Measurements from ENCODE around the gene CXCR6. TPM values are rescaled to one million over a fixed set of nuclear protein-coding genes. Genes with fewer than 3 reads are reported as not detected.

CXCR6 gene
- total RNA-seq, 4 donors from 2014 or later, result 0.29 to 0.51 TPM; not detected in 2

DNA sequence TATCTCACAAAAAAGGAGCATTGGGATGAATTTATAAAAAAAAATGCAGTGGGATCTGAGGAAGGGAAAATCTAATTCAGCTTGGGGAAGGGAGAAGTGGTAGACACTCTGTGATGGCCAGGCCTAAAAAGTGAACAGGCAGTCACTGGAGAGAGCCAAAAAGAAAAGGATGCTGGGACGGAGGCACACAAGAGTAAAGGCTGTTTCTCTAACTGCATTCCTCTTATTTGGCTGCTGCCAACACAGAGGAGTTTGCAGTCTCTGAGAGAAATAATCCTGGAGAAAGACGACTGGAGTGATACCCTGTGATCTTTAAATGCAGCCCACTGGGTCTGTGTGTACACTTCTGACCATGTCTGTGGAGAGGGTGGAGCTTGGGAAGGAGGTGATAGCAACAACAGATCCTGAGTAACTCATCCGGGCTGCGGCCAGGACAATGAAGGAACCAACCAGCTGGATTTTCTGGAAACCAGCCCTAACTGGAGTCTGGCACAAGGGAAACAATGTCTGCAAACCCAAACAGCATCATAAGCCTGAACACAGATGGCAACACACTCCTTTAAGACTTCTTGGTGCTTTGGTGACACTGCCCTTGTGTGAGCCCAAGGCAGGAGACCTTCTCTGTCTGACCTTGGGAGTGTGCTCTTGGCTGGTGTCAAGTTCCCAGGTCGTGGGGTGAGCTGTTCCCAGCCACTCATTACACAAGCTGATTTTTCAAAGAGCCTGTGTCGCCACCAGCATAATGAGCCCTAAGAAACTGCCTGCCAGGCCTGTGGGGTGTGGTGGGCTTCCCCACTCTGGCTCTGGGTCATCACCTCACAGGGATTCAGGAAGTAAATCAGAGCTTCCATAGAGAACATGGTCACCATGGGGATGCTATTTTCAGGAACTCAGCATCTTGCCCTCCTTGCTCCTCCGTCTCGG lies 44.4 kb downstream of the CXCR6 start:
- in situ Hi-C loops (cut with MboI; ENCODE audit: low sequenced_read_pairs in 4 of 4) (no loop called here), intact Hi-C loops (cut with DNase I; ENCODE audit: low total_unique reads) (loop anchor here (2.0 to 10.0 kb wide), 3 partner anchors 29 to 577 kb away; partner anchors contain the start of gene LRRC2)
- TF ChIP-seq, protein P1, sequence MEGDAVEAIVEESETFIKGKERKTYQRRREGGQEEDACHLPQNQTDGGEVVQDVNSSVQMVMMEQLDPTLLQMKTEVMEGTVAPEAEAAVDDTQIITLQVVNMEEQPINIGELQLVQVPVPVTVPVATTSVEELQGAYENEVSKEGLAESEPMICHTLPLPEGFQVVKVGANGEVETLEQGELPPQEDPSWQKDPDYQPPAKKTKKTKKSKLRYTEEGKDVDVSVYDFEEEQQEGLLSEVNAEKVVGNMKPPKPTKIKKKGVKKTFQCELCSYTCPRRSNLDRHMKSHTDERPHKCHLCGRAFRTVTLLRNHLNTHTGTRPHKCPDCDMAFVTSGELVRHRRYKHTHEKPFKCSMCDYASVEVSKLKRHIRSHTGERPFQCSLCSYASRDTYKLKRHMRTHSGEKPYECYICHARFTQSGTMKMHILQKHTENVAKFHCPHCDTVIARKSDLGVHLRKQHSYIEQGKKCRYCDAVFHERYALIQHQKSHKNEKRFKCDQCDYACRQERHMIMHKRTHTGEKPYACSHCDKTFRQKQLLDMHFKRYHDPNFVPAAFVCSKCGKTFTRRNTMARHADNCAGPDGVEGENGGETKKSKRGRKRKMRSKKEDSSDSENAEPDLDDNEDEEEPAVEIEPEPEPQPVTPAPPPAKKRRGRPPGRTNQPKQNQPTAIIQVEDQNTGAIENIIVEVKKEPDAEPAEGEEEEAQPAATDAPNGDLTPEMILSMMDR (IDR thresholded peaks at IDR 0.05 in 4 of 5, conservative IDR thresholded peaks at IDR 0.05 in 1 of 5), result no peak
- peak in 1 of 2 donors; percentile 61 for TF ChIP-seq POLR2A (IDR thresholded peaks at IDR 0.05)
- peak; percentile 30 to 40 for ATAC-seq
- peak; percentile 81 to 88 for DNase-seq
- H3K4me3 ChIP-seq, result no peak overlapping the region
- peaks cover 98 to 100% of the 10 kb centered on the region in 2 donors for H3K4me1 ChIP-seq
- no peaks in the 10 kb centered on the region for H3K9me3 ChIP-seq
- no peaks in the 10 kb centered on the region for H3K27me3 ChIP-seq
- peak overlapping the region; percentile 97 to 100 (median 100) for H3K27ac ChIP-seq
- H3K36me3 ChIP-seq, result peaks cover 0 to 6% of the 10 kb centered on the region in 2 donors

DNA sequence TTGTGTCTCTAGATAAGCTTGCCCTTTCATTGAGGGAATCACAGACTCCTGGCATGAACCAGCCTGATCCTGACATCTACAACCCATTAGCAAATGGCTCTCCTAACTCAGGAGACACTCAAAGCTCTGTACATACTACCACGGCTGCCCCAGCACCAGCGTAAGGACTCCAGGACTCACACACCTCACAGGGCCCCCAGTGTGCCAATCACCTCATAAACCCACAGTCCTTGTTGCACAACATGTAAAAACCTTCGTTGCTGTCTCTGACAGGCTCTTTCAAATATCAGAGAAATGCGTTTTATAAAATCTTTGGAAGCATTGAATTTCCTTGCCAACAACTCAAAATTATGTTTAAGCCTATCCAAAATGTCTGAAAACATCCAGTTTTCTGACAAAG lies 45.1 kb downstream of the CXCR6 start:
- DNase-seq (peak in 1 of 2 donors; percentile 65), ATAC-seq (no peak)
- no peaks in the 10 kb centered on the region for H3K36me3 ChIP-seq
- TF ChIP-seq, protein P1 (IDR thresholded peaks at IDR 0.05 in 4 of 5, conservative IDR thresholded peaks at IDR 0.05 in 1 of 5), result no peak
- TF ChIP-seq POLR2A (IDR thresholded peaks at IDR 0.05), result no peak
- in situ Hi-C loops (cut with MboI; ENCODE audit: low sequenced_read_pairs in 4 of 4) (no loop called here), intact Hi-C loops (cut with DNase I; ENCODE audit: low total_unique reads) (loop anchor here (2.0 to 10.0 kb wide), 3 partner anchors 30 to 576 kb away; partner anchors contain the start of gene LRRC2)
- no peaks in the 10 kb centered on the region for H3K9me3 ChIP-seq
- H3K4me1 ChIP-seq, result peaks cover 98 to 100% of the 10 kb centered on the region in 2 donors
- H3K4me3 ChIP-seq, result no peak overlapping the region
- peak overlapping the region; percentile 97 to 100 (median 100) for H3K27ac ChIP-seq
- H3K27me3 ChIP-seq, result no peaks in the 10 kb centered on the region

DNA sequence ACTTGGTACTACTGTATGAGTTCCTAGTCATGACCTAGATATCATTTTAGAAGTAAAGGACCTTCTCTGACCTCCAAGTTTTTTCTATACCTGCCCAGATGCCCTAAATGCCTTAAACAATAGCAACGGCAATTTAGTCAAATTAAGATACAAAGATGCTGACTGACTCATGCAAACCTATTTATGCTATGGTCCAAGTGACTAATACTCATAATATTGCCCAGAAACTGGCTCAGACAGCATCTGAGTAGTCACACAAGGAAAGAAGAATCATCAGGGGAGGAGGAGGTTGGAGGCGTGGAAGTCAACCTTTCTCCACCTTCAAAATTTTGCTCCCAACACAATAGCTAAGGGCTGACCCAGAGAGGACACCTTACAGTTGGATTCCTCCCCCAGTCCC lies 45.5 kb downstream of the CXCR6 start:
- no peaks in the 10 kb centered on the region for H3K9me3 ChIP-seq
- no peak for ATAC-seq
- peaks cover 98 to 100% of the 10 kb centered on the region in 2 donors for H3K4me1 ChIP-seq
- TF ChIP-seq, protein P1 (IDR thresholded peaks at IDR 0.05 in 4 of 5, conservative IDR thresholded peaks at IDR 0.05 in 1 of 5), result no peak
- peak in 1 of 2 donors; percentile 37 for TF ChIP-seq POLR2A (IDR thresholded peaks at IDR 0.05)
- H3K27ac ChIP-seq, result peak overlapping the region; percentile 97 to 100 (median 100)
- DNase-seq, result no peak
- no peaks in the 10 kb centered on the region for H3K27me3 ChIP-seq
- intact Hi-C loops (cut with DNase I; ENCODE audit: low total_unique reads), result loop anchor here (2.0 to 10.0 kb wide), 3 partner anchors 30 to 576 kb away; partner anchors contain the start of gene LRRC2
- no peaks in the 10 kb centered on the region for H3K36me3 ChIP-seq
- in situ Hi-C loops (cut with MboI; ENCODE audit: low sequenced_read_pairs in 4 of 4), result no loop called here
- H3K4me3 ChIP-seq, result no peak overlapping the region

DNA sequence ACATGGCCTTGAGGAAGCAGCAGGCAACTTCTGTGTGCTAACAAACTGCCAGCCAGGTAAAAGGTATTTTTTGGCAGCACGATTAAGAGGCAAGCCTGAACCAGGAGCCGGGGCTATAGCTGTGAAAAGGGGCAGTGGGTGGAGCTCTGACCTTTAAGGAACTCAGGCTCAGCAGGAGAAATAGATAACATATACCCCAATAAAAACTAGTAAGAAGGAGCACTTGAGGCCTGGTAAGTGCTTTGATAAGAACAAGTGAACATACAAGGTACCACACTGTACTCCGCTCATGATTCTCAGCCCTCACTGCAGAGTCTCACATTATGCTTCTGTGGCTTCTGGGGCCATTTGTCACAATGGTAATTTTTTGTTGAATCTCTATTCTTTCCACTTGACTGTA lies 46.9 kb downstream of the CXCR6 start:
- no peaks in the 10 kb centered on the region for H3K9me3 ChIP-seq
- no peak overlapping the region for H3K4me3 ChIP-seq
- H3K36me3 ChIP-seq, result no peaks in the 10 kb centered on the region
- H3K27me3 ChIP-seq, result no peaks in the 10 kb centered on the region
- peak overlapping the region; percentile 97 to 100 (median 100) for H3K27ac ChIP-seq
- in situ Hi-C loops (cut with MboI; ENCODE audit: low sequenced_read_pairs in 4 of 4) (no loop called here), intact Hi-C loops (cut with DNase I; ENCODE audit: low total_unique reads) (loop anchor here (10.0 kb wide), 1 partner anchor 435 kb away; no protein-coding TSS in a partner anchor)
- no peak for DNase-seq
- TF ChIP-seq POLR2A (IDR thresholded peaks at IDR 0.05), result no peak
- TF ChIP-seq, protein P1 (IDR thresholded peaks at IDR 0.05 in 4 of 5, conservative IDR thresholded peaks at IDR 0.05 in 1 of 5), result no peak
- H3K4me1 ChIP-seq, result peaks cover 94 to 97% of the 10 kb centered on the region in 2 donors
- ATAC-seq, result no peak

Data from gastrocnemius medialis (tissue), 4 donors.